SK-N-SH (cell line): ENCODE results near the gene NFATC2IP. TPM values are rescaled to one million over a fixed set of nuclear protein-coding genes. Genes with fewer than 3 reads are reported as not detected.

ENCODE experiments used
- CTCF ChIA-PET: fragments of 300-600, 350-600 bp; formaldehyde crosslinking; extraction: SDS; loops from one replicate; lab custom pipeline; 2021; lab: Yijun Ruan, JAX
- POLR2A ChIA-PET: fragments of 350-600 bp; sonication (Branson Sonifier 250); formaldehyde crosslinking; extraction: SDS; loops from one replicate; lab custom pipeline; 2020; ENCODE audit warnings: antibody characterized with exemption, inconsistent platforms; lab: Yijun Ruan, JAX
- DNase-seq: peaks from one replicate; pipeline ENCODE4 v3.0.0; 2012
- H2AFZ ChIP-seq: fragments of 200-600 bp; sonication (generic); 2 replicates; pipeline ENCODE4 v1.8.1; 2016; ENCODE audit warnings: antibody characterized with exemption, mild to moderate bottlenecking, low read depth
- H3F3A ChIP-seq: fragments of 200-600 bp; sonication (generic); replicated peaks from 2 replicates; pipeline ENCODE3; 2016; ENCODE audit warnings: antibody characterized with exemption, mild to moderate bottlenecking; ENCODE audit not compliant: insufficient read depth
- H3K27ac ChIP-seq, 2 experiments: fragments of 200-500 bp in 1 of 2; fragments of 200-600 bp in 1 of 2; sonication (Bioruptor generic) in 1 of 2; sonication (generic), shearing (Covaris generic) in 1 of 2; 2 replicates each; pipeline versions ENCODE4 v1.5.1 to v1.6.1; 2014 to 2016; ENCODE audit warnings: low read depth in 2 of 2, inconsistent platforms in 1 of 2, low read length in 1 of 2, mild to moderate bottlenecking in 1 of 2, mixed read lengths in 1 of 2
- H3K27me3 ChIP-seq: fragments of 200-600 bp; sonication (generic), shearing (Covaris generic); 2 replicates; pipeline ENCODE4 v1.6.1; 2016; ENCODE audit warnings: mixed run types; ENCODE audit not compliant: insufficient read depth
- H3K36me3 ChIP-seq, 2 experiments: fragments of 200-500 bp in 1 of 2; fragments of 200-600 bp in 1 of 2; sonication (Bioruptor generic) in 1 of 2; sonication (generic) in 1 of 2; replicated peaks in 1 of 2; 2 replicates each; pipeline versions ENCODE3 to v1.5.1; 2014 to 2016; ENCODE audit warnings: low read length in 1 of 2, mild to moderate bottlenecking in 1 of 2; ENCODE audit not compliant: insufficient read depth in 2 of 2, control insufficient read depth in 1 of 2
- H3K4me1 ChIP-seq, 2 experiments: fragments of 200-500 bp in 1 of 2; fragments of 200-600 bp in 1 of 2; sonication (Bioruptor generic) in 1 of 2; sonication (generic), shearing (Covaris generic) in 1 of 2; 2 replicates each; pipeline versions ENCODE4 v1.5.1 to v1.6.1; 2014 to 2016; ENCODE audit warnings: low read depth in 1 of 2, low read length in 1 of 2, mixed run types in 1 of 2; ENCODE audit not compliant: insufficient read depth in 2 of 2, control insufficient read depth in 1 of 2
- H3K4me2 ChIP-seq: fragments of 200-600 bp; sonication (generic), shearing (Covaris generic); 2 replicates; pipeline ENCODE4 v1.6.1; 2017; ENCODE audit warnings: mixed run types
- H3K4me3 ChIP-seq, 2 experiments: fragments of 200-500 bp in 1 of 2; fragments of 200-600 bp in 1 of 2; sonication (Bioruptor generic) in 1 of 2; sonication (generic), shearing (Covaris generic) in 1 of 2; 2 replicates each; pipeline versions ENCODE4 v1.5.1 to v1.8.1; 2014 to 2016; ENCODE audit warnings: low read depth in 2 of 2, inconsistent platforms in 1 of 2, low read length in 1 of 2, mild to moderate bottlenecking in 1 of 2, mixed read lengths in 1 of 2, moderate library complexity in 1 of 2
- H3K79me2 ChIP-seq: fragments of 200-600 bp; sonication (generic); 2 replicates; pipeline ENCODE4 v1.8.1; 2017; ENCODE audit warnings: mild to moderate bottlenecking; ENCODE audit not compliant: insufficient read depth
- H3K9ac ChIP-seq: fragments of 200-600 bp; sonication (generic); 2 replicates; pipeline ENCODE4 v1.6.1; 2017; ENCODE audit warnings: mixed run types
- H3K9me2 ChIP-seq: fragments of 200-600 bp; sonication (generic); 2 replicates; pipeline ENCODE4 v1.6.1; 2017; ENCODE audit warnings: mixed run types
- H3K9me3 ChIP-seq: fragments of 200-600 bp; sonication (generic); 2 replicates; pipeline ENCODE4 v1.6.1; 2017; ENCODE audit warnings: mixed run types, mild to moderate bottlenecking, moderate library complexity
- H4K20me1 ChIP-seq: fragments of 200-600 bp; sonication (generic); 2 replicates; pipeline ENCODE4 v1.6.1; 2017; ENCODE audit warnings: mild to moderate bottlenecking, mixed run types; ENCODE audit not compliant: insufficient read depth
- CHD2 ChIP-seq: fragments of 150-350 bp; IDR thresholded peaks from 2 replicates; pipeline ENCODE4 v1.6.1; 2018; ENCODE audit warnings: low read length; ENCODE audit not compliant: partially characterized antibody
- ELF1 ChIP-seq: IDR thresholded peaks from 2 replicates; pipeline ENCODE4 v1.4.0; 2012
- EP300 ChIP-seq, 2 experiments: IDR thresholded peaks; 2 replicates each; pipeline versions ENCODE4 v1.4.0 to v1.6.1; 2012; ENCODE audit warnings: borderline replicate concordance in 1 of 2, low read depth in 1 of 2, low read length in 1 of 2
- EZH2phosphoT487 ChIP-seq: fragments of 200-600 bp; sonication (generic); IDR thresholded peaks from 2 replicates; pipeline ENCODE4 v1.6.1; 2017; ENCODE audit warnings: low read depth, mixed run types, mild to moderate bottlenecking, antibody characterized with exemption, moderate library complexity, borderline replicate concordance
- FOSL2 ChIP-seq: IDR thresholded peaks from 2 replicates; pipeline ENCODE4 v1.4.0; 2012; ENCODE audit warnings: low read depth, mild to moderate bottlenecking, moderate library complexity, borderline replicate concordance
- FOXJ3 ChIP-seq: sonication (generic); formaldehyde crosslinking; IDR thresholded peaks from 2 replicates; pipeline ENCODE4 v1.5.1; 2020; ENCODE audit warnings: mild to moderate bottlenecking, missing genetic modification reagents
- FOXM1 ChIP-seq: IDR thresholded peaks from 2 replicates; pipeline ENCODE4 v1.4.0; 2012; ENCODE audit warnings: low read depth, mild to moderate bottlenecking
- GABPA ChIP-seq: IDR thresholded peaks from 2 replicates; pipeline ENCODE4 v1.4.0; 2012; ENCODE audit warnings: low read depth, mild to moderate bottlenecking
- GATA2 ChIP-seq: sonication (generic); formaldehyde crosslinking; IDR thresholded peaks from 2 replicates; pipeline ENCODE4 v1.5.0; 2020; ENCODE audit warnings: mild to moderate bottlenecking, missing genetic modification reagents
- JUND ChIP-seq: IDR thresholded peaks from 2 replicates; pipeline ENCODE4 v1.4.0; 2012
- MEF2A ChIP-seq: IDR thresholded peaks from 2 replicates; pipeline ENCODE4 v1.4.0; 2012; ENCODE audit warnings: low read depth, borderline replicate concordance
- MXI1 ChIP-seq: IDR thresholded peaks from 2 replicates; pipeline ENCODE4 v1.6.1; 2012; ENCODE audit warnings: mild to moderate bottlenecking, low read depth, low read length, improper control_type of control experiment
- NFIC ChIP-seq: IDR thresholded peaks from 2 replicates; pipeline ENCODE4 v1.4.0; 2012; ENCODE audit warnings: borderline replicate concordance
- NRF1 ChIP-seq: IDR thresholded peaks from 2 replicates; pipeline ENCODE4 v1.6.1; 2012; ENCODE audit warnings: low read depth, mild to moderate bottlenecking, low read length
- POLR2AphosphoS5 ChIP-seq: IDR thresholded peaks from 2 replicates; pipeline ENCODE4 v1.6.1; 2012; ENCODE audit warnings: low read depth, low read length
- RFX5 ChIP-seq: IDR thresholded peaks from 2 replicates; pipeline ENCODE4 v1.6.1; 2012; ENCODE audit warnings: mild to moderate bottlenecking, improper control_type of control experiment, low read length
- RXRA ChIP-seq: IDR thresholded peaks from 2 replicates; pipeline ENCODE4 v1.4.0; 2012; ENCODE audit warnings: low read depth, mild to moderate bottlenecking, borderline replicate concordance
- SIN3A ChIP-seq: IDR thresholded peaks from 2 replicates; pipeline ENCODE4 v1.6.1; 2012; ENCODE audit warnings: low read depth, mild to moderate bottlenecking, low read length, moderate library complexity, borderline replicate concordance
- SMC3 ChIP-seq: IDR thresholded peaks from 2 replicates; pipeline ENCODE4 v1.6.1; 2012; ENCODE audit warnings: low read depth, low read length, improper control_type of control experiment
- TAF1 ChIP-seq: IDR thresholded peaks from 2 replicates; pipeline ENCODE4 v1.6.1; 2012; ENCODE audit warnings: low read depth, mild to moderate bottlenecking, low read length, moderate library complexity, borderline replicate concordance
- YY1 ChIP-seq: IDR thresholded peaks from 2 replicates; pipeline ENCODE4 v1.4.0; 2012; ENCODE audit warnings: low read depth, mild to moderate bottlenecking
- WGBS: methylation state at CpG from one replicate; pipeline ENCODE4 v1.1.6; 2017; ENCODE audit warnings: low lambda C conversion rate; 5-methylcytosine and 5-hydroxymethylcytosine counted together
- polyA plus RNA-seq, 3 experiments: library from polyadenylated mRNA; depleted of rRNA; stranded (reverse); fragments of >200 nt; gene quantifications; 2 replicates each; pipeline ENCODE4 v1.2.3, GENCODE V29; 2012
- TF ChIP-seq, protein P1 (sequence below): IDR thresholded peaks from 2 replicates; pipeline ENCODE4 v1.4.0; 2012; ENCODE audit warnings: low read depth, borderline replicate concordance
- TF ChIP-seq, protein P2 (sequence below): IDR thresholded peaks from 2 replicates; pipeline ENCODE4 v1.6.1; 2012; ENCODE audit warnings: mild to moderate bottlenecking, low read depth, low read length, moderate library complexity

The NFATC2IP gene
- polyA plus RNA-seq, 1 of the 3 experiments (the other 2 are of a cell fraction) = 41.9 TPM

DNA sequence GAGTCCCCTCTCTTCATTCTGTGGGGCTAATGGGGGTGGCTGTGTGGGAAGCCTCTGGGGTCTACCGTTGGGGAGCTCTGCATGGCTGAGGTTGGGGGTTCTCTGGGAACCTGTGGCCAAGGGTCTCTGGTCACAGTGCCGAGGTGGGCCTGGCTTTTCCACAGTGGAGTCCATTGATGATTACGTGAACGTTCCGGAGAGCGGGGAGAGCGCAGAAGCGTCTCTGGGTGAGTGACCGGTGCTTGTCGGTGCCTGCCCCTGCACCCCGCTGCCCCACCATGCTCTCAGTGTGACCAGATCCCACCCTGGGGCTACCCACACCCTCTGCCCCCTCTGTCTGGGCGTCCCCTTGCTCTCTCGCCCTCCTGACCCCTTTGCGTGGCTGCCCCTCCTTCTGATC is 38.6 kb downstream of the NFATC2IP start:
- TF ChIP-seq MEF2A = no peak
- no peak for TF ChIP-seq NRF1
- TF ChIP-seq RFX5 = no peak
- TF ChIP-seq TAF1 = no peak
- no peak for TF ChIP-seq CHD2
- no peak for TF ChIP-seq MXI1
- TF ChIP-seq ELF1 = no peak
- no peak for TF ChIP-seq GABPA
- no peak for TF ChIP-seq EP300 (IDR thresholded peaks at IDR 0.05; ENCODE audit: borderline replicate concordance in 1 of 2, low read depth in 1 of 2, low read length in 1 of 2)
- no peak for TF ChIP-seq YY1
- TF ChIP-seq, protein P1, sequence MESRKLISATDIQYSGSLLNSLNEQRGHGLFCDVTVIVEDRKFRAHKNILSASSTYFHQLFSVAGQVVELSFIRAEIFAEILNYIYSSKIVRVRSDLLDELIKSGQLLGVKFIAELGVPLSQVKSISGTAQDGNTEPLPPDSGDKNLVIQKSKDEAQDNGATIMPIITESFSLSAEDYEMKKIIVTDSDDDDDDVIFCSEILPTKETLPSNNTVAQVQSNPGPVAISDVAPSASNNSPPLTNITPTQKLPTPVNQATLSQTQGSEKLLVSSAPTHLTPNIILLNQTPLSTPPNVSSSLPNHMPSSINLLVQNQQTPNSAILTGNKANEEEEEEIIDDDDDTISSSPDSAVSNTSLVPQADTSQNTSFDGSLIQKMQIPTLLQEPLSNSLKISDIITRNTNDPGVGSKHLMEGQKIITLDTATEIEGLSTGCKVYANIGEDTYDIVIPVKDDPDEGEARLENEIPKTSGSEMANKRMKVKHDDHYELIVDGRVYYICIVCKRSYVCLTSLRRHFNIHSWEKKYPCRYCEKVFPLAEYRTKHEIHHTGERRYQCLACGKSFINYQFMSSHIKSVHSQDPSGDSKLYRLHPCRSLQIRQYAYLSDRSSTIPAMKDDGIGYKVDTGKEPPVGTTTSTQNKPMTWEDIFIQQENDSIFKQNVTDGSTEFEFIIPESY = no peak
- no peak for TF ChIP-seq FOSL2
- TF ChIP-seq EZH2phosphoT487 = no peak
- TF ChIP-seq SMC3 = no peak
- TF ChIP-seq FOXM1 = no peak
- Histone ChIP-seq H3K4me3 (no peak overlapping the region), H4K20me1 (no peaks in the 10 kb centered on the region), H3K27me3 (no peaks in the 10 kb centered on the region), H3K79me2 (no peaks in the 10 kb centered on the region), H3K4me1 (no peaks in the 10 kb centered on the region), H3K36me3 (peaks cover 0 to 18% of the 10 kb centered on the region in 2 experiments), H3F3A (no peaks in the 10 kb centered on the region), H3K4me2 (no peak overlapping the region), H3K27ac (no peak overlapping the region), H3K9me2 (no peaks in the 10 kb centered on the region), H3K9me3 (no peaks in the 10 kb centered on the region), H3K9ac (no peak overlapping the region), H2AFZ (no peak overlapping the region)
- ChIA-PET POLR2A (no interaction called here), CTCF (no interaction called here)
- no peak for DNase-seq
- WGBS = 95% methylated on average over 10 of the region's 14 CpGs

DNA sequence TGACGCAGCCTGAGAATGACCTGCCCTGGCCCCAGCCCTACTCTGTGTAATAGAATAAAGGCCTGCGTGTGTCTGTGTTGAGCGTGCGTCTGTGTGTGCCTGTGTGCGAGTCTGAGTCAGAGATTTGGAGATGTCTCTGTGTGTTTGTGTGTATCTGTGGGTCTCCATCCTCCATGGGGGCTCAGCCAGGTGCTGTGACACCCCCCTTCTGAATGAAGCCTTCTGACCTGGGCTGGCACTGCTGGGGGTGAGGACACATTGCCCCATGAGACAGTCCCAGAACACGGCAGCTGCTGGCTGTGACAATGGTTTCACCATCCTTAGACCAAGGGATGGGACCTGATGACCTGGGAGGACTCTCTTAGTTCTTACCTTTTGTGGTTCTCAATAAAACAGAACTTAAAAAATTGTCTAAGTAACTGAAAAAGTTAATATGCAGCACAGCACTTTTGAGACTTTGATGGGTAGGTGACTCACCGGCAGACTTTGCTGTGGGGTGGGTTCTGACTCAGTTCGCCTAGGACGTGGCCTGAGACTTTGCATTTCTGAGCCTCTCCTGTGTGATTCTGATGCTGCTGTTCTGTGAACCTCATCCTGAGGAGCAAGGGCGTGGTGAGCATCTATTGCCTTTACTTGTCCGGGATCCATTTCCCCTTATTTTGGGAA is 39.8 kb downstream of the NFATC2IP start:
- Histone ChIP-seq H2AFZ (no peak overlapping the region), H3K9me2 (no peaks in the 10 kb centered on the region), H3K27me3 (no peaks in the 10 kb centered on the region), H4K20me1 (no peaks in the 10 kb centered on the region), H3K27ac (no peak overlapping the region), H3K9me3 (no peaks in the 10 kb centered on the region), H3F3A (no peaks in the 10 kb centered on the region), H3K4me3 (no peak overlapping the region), H3K9ac (no peak overlapping the region), H3K4me2 (no peak overlapping the region), H3K79me2 (no peaks in the 10 kb centered on the region), H3K36me3 (peaks cover 0 to 18% of the 10 kb centered on the region in 2 experiments), H3K4me1 (no peaks in the 10 kb centered on the region)
- WGBS = 88% methylated on average over 11 of the region's 11 CpGs
- no peak for DNase-seq
- POLR2A ChIA-PET = no interaction called here
- CTCF ChIA-PET = no interaction called here
- no peak for TF ChIP-seq JUND
- no peak for TF ChIP-seq EP300 (IDR thresholded peaks at IDR 0.05; ENCODE audit: borderline replicate concordance in 1 of 2, low read depth in 1 of 2, low read length in 1 of 2)
- TF ChIP-seq ELF1 = no peak
- no peak for TF ChIP-seq FOSL2
- no peak for TF ChIP-seq YY1
- TF ChIP-seq GATA2 (CRISPR knock-in tag) = no peak
- TF ChIP-seq RXRA = no peak
- TF ChIP-seq MEF2A = no peak
- TF ChIP-seq, protein P2, sequence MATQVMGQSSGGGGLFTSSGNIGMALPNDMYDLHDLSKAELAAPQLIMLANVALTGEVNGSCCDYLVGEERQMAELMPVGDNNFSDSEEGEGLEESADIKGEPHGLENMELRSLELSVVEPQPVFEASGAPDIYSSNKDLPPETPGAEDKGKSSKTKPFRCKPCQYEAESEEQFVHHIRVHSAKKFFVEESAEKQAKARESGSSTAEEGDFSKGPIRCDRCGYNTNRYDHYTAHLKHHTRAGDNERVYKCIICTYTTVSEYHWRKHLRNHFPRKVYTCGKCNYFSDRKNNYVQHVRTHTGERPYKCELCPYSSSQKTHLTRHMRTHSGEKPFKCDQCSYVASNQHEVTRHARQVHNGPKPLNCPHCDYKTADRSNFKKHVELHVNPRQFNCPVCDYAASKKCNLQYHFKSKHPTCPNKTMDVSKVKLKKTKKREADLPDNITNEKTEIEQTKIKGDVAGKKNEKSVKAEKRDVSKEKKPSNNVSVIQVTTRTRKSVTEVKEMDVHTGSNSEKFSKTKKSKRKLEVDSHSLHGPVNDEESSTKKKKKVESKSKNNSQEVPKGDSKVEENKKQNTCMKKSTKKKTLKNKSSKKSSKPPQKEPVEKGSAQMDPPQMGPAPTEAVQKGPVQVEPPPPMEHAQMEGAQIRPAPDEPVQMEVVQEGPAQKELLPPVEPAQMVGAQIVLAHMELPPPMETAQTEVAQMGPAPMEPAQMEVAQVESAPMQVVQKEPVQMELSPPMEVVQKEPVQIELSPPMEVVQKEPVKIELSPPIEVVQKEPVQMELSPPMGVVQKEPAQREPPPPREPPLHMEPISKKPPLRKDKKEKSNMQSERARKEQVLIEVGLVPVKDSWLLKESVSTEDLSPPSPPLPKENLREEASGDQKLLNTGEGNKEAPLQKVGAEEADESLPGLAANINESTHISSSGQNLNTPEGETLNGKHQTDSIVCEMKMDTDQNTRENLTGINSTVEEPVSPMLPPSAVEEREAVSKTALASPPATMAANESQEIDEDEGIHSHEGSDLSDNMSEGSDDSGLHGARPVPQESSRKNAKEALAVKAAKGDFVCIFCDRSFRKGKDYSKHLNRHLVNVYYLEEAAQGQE = no peak
- no peak for TF ChIP-seq EZH2phosphoT487
- TF ChIP-seq FOXJ3 (CRISPR knock-in tag) = no peak
- TF ChIP-seq NFIC = no peak
- TF ChIP-seq POLR2AphosphoS5 = no peak
- TF ChIP-seq SIN3A = no peak
